ENCODE data around the gene SERGEF.

The SERGEF gene

GRCh38 chr11:17892409-17892808 is 120.4 kb downstream of the SERGEF start:
- H3K36me3 ChIP-seq, result peaks cover 12% of the 10 kb centered on the region; the same call in 1 of the 2 replicates
- no peak overlapping the region for H3K27ac ChIP-seq
- no peak for TF ChIP-seq CTCF (IDR thresholded peaks at IDR 0.05; ENCODE audit: low read depth, low read length)
- H3K27me3 ChIP-seq (ENCODE audit: insufficient read depth, low read depth, severe bottlenecking), result no peaks in the 10 kb centered on the region
- no peaks in the 10 kb centered on the region for H3K9me3 ChIP-seq (ENCODE audit: severe bottlenecking)
- no peak for DNase-seq
- no peak overlapping the region for H3K4me3 ChIP-seq (ENCODE audit: low read depth, low read length)

GRCh38 chr11:17890325-17890724 is 122.5 kb downstream of the SERGEF start:
- TF ChIP-seq CTCF (IDR thresholded peaks at IDR 0.05; ENCODE audit: low read depth, low read length), result 0 out of 2 replicates have a peak, but pooled peaks have one; percentile 24
- DNase-seq, result no peak
- no peak overlapping the region for H3K27ac ChIP-seq
- H3K36me3 ChIP-seq, result peaks cover 12% of the 10 kb centered on the region; the same call in 1 of the 2 replicates
- H3K4me3 ChIP-seq (ENCODE audit: low read depth, low read length), result no peak overlapping the region
- no peaks in the 10 kb centered on the region for H3K27me3 ChIP-seq (ENCODE audit: insufficient read depth, low read depth, severe bottlenecking)
- no peaks in the 10 kb centered on the region for H3K9me3 ChIP-seq (ENCODE audit: severe bottlenecking)

DNA sequence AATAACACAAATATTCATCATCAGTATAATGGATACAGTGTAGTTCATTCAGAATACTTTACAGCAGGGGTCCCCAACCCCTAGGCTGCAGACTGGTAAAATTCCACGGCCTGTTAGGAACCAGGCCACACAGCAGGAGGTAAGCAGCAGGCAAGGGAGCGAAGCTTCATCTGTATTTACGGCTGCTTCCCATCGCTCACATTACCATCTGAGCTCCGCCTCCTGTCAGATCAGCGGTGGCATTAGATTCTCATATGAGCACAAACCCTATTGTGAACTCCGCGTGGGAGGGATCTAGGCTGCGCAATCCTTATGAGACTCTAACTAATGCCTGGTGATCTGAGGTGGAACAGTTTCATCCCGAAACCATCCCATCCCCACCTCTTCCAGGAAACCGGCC is 125.1 kb downstream of the SERGEF start:
- H3K9me3 ChIP-seq (ENCODE audit: severe bottlenecking), result no peaks in the 10 kb centered on the region
- H3K4me3 ChIP-seq (ENCODE audit: low read depth, low read length), result no peak overlapping the region
- peak; percentile 79 for DNase-seq

DNA sequence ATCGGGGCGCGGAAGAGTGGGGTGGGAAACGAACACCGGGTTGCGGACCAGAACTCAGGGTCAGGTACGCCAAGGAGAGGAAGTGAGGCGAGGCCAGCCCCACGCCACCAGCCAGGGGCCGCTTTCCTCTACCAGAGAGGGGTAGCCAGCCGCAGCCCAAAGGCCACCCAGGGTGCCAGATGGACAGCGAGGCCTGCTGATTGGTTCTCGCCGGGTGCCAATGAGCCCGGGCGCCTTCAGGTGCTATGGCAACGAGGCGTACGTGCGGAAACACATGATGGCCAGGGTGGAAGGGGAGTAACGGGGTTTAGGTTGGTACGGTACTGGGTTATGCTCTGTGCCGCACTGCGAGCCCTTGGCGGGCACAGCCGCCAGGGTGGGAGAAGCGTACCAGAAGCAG is 128.9 kb downstream of the SERGEF start:
- Histone ChIP-seq H3K4me3 (ENCODE audit: low read depth, low read length) (no peak overlapping the region), H3K27ac (no peak overlapping the region), H3K9me3 (ENCODE audit: severe bottlenecking) (no peaks in the 10 kb centered on the region), H3K27me3 (ENCODE audit: insufficient read depth, low read depth, severe bottlenecking) (no peaks in the 10 kb centered on the region), H3K36me3 (0 out of 2 replicates have a peak, but pooled peaks cover 3% of the 10 kb centered on the region)
- TF ChIP-seq CTCF (IDR thresholded peaks at IDR 0.05; ENCODE audit: low read depth, low read length), result no peak
- no peak for DNase-seq

More for the DNA sequence above, 125.1 kb downstream of the SERGEF start:
- no peak for TF ChIP-seq CTCF (IDR thresholded peaks at IDR 0.05; ENCODE audit: low read depth, low read length)
- H3K27me3 ChIP-seq (ENCODE audit: insufficient read depth, low read depth, severe bottlenecking), result no peaks in the 10 kb centered on the region
- peaks cover 9% of the 10 kb centered on the region; the same call in 1 of the 2 replicates for H3K36me3 ChIP-seq
- no peak overlapping the region for H3K27ac ChIP-seq

DNA sequence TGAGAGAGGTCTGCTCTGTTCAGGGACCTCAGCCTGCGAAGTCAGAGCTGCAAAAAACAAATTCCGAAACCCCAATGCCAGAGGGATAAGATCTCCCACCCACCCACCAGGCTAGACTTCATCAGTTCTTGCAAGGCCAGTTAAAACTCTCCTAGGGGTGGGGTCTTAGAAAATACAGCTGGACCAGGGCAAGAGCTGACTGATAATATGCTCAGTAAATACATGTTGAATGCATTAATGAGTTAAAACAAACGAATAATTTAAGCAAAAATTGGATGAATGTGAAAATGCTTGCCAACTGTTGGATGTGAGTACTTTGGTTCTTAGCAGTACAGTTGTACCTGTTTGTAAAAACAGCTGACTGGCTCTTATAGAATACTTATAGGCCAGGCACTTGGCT is 129.8 kb downstream of the SERGEF start:
- no peak for DNase-seq
- Histone ChIP-seq H3K9me3 (ENCODE audit: severe bottlenecking) (no peaks in the 10 kb centered on the region), H3K36me3 (0 out of 2 replicates have a peak, but pooled peaks cover 2% of the 10 kb centered on the region), H3K4me3 (ENCODE audit: low read depth, low read length) (no peak overlapping the region), H3K27me3 (ENCODE audit: insufficient read depth, low read depth, severe bottlenecking) (no peaks in the 10 kb centered on the region), H3K27ac (no peak overlapping the region)
- no peak for TF ChIP-seq CTCF (IDR thresholded peaks at IDR 0.05; ENCODE audit: low read depth, low read length)

- Histone ChIP-seq H3K9me3 (ENCODE audit: severe bottlenecking) (no peaks in the 10 kb centered on the region), H3K27ac (no peak overlapping the region), H3K4me3 (ENCODE audit: low read depth, low read length) (no peak overlapping the region), H3K27me3 (ENCODE audit: insufficient read depth, low read depth, severe bottlenecking) (no peaks in the 10 kb centered on the region), H3K36me3 (peaks cover 12% of the 10 kb centered on the region)
- no peak for TF ChIP-seq CTCF (IDR thresholded peaks at IDR 0.05; ENCODE audit: low read depth, low read length)
- DNase-seq, result no peak
These were observed 134.1 kb downstream of the SERGEF start for GRCh38 chr11:17878743-17879142.

Data from WERI-Rb-1 (cell line).